Endothelial cell of hepatic sinusoid (primary cell): ENCODE measurements around the gene IFT52.
"Not testable (repeated sequence)": the region's sequence is repeated elsewhere in the genome, so short reads cannot be mapped to it uniquely, and the experiment has no call there.

Experiments
- in situ Hi-C: cut with HindIII; loops from 2 replicates; pipeline ENCODE4 v1.10.0; 2017; ENCODE audit warnings: low sequenced_read_pairs

The IFT52 gene

DNA sequence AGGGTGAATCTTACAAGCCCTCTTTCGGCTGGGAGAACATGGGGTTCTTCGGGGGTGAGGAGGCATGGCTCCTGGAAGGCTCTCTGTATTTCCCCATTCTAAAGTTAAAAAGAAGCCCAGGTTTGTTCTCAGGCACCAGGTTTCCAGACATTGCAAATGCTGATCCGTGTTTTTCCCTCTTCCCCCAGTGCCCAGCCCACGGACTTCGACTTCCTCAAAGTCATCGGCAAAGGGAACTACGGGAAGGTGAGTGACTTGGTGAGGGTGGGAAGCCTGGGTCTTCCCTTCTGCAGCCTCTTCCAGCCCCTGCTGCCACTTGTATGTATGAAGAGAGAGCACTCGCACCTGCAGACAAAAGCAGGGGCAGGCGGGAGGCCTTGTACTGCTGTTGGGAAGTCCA is 23.3 kb upstream of the IFT52 start:
- in situ Hi-C loops: no loop called here

DNA sequence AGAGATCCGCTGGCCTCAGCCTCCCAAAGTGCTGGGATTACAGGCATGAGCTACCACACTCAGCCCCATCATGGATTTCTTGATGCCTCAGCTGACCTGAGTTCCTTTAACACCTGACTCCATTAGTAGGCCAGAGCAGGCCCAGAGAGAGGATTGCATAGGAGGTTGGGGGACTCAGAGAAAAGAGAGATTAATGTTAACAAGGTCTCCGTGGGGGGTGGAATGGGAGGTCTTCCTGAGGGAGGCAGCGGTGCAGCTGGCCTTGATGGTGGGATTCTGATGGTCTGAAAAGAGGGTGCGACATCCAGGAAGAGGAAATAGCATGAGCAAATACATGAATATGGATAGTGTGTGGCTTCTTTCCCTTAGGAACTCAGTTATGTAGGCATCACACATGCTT is 22.0 kb upstream of the IFT52 start:
- in situ Hi-C loops: no loop called here

DNA sequence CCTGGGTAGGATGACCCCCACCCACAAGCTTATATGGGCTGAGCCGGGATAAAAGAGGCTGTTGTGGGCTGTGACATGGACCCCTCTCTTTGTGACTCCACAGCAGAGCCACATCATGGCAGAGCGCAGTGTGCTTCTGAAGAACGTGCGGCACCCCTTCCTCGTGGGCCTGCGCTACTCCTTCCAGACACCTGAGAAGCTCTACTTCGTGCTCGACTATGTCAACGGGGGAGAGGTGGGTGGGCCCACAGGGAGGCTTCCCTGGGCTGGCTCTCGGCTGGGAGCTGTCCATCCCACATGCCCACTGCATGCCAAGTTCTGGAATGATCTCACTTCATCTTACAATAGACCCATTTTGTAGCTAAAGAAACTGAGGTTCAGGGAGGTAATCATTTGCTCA is 21.5 kb upstream of the IFT52 start:
- in situ Hi-C loops: no loop called here

DNA sequence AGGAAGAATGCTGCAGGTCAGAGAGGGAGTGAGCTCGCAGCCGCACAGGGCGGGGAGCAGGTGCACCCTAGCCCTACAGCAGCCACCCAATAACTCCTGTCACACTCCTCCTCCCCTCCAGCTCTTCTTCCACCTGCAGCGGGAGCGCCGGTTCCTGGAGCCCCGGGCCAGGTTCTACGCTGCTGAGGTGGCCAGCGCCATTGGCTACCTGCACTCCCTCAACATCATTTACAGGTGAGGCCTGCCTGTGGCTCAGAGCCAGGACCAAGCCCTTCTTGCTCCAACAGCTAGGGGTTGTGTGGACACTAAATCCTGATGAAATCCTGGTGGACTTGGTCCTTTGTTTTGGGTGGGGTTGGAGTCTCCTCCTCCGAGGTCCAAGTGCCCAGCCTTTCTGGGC is 20.2 kb upstream of the IFT52 start:
- in situ Hi-C loops: no loop called here

DNA sequence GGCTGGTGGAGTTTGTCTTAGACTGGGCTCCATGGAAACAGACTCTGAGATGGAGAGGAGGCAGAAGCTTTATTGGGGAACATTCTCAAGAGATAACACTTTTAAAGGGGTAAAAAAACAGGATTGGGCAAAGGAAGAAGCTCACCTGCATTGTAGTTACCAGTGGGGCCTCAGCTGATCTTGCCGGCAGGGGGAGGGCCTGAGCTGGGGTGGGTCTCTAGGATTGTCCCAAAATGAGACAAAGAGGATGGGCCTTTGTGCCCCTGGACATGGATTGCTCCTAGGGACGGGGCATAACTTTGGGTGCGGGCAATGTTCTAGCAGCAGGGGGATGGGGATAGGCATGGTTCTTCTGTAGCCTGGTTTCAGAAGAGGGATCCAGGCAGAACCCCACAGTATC is 19.4 kb upstream of the IFT52 start:
- in situ Hi-C loops: no loop called here

DNA sequence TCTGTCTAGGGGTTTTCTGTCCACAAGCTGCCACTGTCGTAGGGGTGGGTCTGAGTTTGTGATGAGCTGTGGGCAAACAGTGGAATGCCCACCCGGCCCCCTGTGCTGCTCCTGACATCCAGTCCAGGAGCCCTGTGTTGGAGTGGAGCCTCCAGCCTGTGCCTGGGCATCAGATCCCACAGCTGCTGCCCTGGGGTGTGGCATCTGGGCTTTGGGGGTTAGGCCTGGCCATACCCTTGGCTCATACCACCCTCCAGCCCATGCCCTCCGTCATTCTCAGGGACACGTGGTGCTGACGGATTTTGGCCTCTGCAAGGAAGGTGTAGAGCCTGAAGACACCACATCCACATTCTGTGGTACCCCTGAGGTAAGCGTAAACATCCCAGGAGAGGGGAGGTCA is 19.0 kb upstream of the IFT52 start:
- in situ Hi-C loops: no loop called here

DNA sequence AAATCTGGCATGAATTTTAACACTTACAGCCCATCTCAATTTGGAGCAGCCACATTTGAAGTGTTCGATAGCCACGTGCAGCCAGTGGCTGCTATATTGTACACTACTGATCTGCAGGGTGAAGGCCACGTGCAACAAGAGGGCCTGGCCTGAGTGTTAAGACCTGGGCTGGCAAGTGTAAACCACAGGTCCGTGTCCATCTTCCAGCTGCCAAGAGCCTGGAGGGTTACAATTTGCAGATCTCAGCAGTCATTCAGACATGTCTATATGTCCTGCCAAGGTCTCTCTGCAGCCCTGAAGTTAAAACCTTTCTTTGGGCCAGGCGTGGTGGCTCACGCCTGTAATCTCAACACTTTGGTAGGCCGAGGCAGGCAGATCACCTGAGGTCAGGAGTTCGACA is 17.8 kb upstream of the IFT52 start:
- in situ Hi-C loops: no loop called here

DNA sequence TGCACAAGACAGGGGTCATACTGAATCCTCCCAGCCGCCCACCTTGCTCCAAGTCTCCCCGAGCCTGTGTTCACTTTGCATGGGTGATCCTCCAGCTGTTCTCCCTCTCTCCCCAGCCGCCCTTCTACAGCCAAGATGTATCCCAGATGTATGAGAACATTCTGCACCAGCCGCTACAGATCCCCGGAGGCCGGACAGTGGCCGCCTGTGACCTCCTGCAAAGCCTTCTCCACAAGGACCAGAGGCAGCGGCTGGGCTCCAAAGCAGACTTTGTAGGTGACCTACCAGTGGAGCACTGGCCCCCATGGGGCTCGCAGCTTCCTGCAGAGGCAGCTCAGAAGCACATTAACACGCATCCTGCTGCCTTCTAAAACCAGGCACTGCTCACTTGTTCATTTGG is 14.6 kb upstream of the IFT52 start:
- in situ Hi-C loops: no loop called here

DNA sequence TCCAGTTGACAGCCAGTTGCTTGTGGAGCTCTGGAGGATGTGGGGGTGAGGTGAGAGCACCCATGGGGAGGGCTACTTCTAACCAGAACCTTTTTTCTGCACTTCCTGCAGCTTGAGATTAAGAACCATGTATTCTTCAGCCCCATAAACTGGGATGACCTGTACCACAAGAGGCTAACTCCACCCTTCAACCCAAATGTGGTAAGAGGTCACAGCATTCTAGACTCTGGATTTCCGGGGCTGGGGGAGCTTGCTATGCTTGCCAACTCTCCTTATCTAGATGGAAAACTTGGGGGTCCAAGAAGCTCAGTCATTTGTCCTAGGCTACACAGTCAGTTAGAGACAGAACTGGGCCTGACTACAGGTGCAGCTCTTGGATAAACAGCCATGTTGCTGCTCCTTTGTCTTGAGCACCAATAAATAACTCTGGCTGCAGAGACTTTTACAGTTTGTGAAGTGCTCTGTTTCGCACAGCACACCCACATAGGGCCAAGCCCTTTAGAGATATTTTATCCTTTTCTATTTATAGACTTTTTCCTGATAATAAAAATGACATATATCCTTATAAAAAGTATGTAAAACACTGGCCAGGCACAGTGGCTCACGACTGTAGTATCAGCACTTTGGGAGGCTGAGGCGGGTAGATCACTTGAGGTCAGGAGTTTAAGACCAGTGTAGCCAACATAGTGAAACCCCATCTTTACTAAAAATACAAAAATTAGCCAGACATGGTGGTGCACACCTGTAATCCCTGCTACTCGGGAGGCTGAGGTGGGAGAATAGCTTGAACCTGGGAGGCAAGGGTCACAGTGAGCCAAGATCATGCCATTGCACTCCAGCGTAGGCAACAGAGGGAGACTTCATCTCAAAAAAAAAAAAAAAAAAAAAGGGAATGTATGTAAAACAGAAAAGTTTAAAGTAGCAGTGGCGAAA is 10.6 kb upstream of the IFT52 start:
- in situ Hi-C loops: no loop called here

DNA sequence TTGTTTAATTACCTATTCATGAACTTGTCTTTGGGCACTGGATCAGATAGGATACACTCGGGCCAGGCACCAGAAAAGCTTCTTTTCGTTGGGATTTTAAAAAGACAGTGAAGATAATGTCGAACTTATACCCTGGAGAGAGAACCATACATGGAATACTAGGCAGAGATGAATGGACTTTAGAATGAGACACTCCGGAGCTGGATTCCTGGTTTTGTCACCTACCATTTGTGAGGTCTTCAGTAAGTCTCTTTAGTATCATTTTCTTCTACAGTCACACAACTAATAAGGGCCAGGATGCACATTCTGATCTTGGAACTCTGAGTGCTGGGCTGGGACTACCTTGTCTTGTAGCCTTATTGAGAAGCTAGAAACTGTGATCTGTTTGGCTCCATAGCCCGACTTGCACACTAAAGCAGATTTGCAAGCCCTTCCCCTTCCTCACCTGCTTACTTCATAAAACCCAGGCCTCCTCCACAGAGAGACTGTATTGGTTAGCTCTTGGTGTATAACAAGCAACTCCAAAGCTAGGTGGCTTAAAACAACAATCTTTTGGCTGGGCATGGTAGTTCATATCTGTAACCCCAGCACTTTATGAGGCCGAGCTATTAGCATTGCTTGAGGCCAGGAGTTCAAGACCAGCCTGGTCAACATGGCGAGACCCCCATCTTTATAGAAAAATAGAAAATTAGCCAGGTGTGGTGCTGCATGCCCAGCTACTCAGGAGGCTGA is 7.4 kb upstream of the IFT52 start:
- in situ Hi-C loops: no loop called here

DNA sequence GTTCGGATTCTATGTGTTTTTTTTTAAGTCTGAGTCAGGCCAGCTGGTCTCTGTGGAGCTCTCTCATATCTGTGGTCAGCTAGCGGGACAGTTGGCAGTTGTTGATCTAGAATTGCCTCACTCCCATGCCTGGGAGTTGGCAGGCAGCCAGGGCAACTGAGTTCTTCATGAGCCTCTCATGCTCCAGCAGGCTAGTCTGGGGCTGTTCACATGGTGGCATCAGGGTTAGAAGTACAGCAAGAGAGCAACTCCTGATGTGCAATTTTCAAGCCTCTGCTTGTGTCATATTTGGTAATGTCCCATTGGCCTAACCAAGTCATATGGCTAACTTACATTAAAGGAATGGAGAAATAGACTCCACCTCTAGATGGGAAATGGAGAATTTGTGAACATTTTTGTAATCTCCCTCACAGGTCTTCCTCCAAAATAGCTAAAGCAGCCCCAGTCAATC is 6.7 kb upstream of the IFT52 start:
- in situ Hi-C loops: no loop called here

DNA sequence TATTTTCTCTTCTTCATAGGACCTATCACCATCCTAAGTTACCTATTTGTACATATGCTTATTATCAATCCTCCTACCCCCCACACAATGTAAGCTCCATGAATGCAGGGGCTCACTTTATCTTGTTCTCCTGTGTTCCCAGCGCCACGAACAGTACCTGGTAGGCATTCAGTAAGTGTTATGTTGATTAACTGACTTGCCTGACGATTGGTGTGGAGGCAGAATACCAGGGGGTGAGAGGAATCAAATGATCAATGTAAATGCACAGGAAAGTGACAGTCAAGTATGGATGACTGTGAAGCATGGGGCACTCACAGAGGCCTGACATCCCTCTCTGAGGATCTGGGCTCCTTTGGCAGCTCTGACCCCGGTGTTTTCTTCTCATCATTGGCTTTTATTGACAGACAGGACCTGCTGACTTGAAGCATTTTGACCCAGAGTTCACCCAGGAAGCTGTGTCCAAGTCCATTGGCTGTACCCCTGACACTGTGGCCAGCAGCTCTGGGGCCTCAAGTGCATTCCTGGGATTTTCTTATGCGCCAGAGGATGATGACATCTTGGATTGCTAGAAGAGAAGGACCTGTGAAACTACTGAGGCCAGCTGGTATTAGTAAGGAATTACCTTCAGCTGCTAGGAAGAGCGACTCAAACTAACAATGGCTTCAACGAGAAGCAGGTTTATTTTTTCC is 6.1 kb upstream of the IFT52 start:
- in situ Hi-C loops: no loop called here

DNA sequence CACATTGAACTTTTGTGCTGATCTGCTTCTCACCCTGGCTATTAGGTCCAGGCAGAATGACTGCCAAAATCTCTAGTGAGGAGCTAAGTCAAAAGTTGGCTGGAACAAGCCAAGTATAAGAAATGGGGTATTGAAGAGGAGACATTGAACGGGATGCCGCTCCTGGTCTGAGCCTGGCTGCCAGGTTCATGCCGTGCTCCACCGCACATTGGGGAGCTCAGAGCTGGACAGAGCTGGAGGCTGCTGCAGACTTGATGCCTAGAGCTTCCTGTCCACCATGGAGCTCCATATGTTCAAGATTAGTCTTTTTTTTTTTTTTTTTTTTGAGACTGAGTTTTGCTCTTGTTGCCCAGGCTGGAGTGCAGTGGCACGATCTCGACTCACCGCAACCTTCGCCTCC is 4.1 kb upstream of the IFT52 start:
- in situ Hi-C loops: no loop called here

DNA sequence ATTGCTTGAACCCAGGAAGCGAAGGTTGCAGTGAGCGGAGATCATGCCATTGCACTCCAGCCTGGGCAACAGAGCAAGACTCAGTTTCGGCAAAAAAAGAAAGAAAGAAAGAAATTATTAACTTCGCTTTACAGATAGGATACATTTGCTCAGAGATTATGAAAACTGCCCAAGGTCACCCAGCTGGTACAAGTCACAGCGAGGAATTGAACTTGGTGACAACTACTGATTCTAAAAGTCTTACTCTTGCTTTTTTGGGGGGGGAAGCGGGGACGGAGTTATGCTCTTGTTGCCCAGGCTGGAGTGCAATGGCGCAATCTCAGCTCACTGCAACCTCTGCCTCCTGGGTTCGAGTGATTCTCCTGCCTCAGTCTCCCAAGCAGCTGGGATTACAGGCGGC is 2.2 kb upstream of the IFT52 start:
- in situ Hi-C loops: not testable (repeated sequence)

DNA sequence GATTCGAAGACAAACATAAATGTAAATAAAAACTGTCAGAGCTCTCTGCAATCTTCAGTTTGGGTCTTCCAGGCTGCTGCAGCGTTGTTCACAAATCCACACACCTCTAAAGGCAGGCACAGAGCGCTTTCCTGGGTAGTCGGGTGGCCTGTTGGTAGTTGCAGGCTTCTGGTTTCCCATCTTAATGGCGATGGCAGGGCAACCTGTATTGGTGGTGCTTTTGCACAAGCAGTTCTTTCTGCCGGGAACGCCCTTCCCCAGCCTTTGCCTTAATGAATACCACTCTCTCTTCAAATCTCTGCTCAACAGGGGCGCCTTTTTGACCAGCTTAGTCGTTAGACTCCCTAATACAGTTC is 723 bp upstream of the IFT52 start:
- in situ Hi-C loops: no loop called here

DNA sequence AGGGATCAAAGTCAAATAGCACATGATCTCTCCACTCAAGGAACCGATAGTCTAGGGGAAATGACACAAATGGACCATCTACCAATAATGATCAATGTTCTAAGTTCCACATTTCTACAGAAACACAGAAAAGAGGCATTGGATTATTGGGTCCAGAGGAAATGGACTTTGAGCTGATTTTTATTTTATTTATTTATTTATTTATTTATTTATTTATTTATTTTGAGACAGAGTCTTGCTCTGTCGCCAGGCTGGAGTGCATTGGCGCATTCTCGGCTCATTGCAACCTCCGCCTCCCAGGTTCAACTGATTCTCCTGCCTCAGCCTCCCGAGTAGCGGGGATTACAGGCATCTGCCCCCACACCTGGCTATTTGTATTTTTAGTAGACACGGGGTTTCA is 11.2 kb downstream of the IFT52 start:
- in situ Hi-C loops: not testable (repeated sequence)

DNA sequence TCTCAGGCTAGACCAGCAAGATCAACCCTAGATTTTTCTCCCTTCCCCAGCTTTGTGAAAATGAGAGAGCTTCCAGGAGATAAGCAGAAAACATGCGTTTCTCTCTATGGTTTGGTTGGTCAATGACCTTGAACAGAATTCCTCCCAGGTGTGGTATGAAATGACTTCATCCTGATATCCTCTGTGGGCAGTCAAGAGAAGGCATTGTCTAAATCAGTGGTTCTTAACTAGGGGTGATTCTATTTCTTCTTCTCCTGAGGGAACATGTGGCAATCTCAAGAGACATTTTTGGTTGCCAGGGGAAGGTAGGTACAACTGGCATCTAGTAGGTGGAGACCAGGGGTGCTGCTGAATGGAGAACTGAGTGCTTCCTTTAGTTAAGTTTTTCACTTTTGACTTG is 12.4 kb downstream of the IFT52 start:
- in situ Hi-C loops: no loop called here

DNA sequence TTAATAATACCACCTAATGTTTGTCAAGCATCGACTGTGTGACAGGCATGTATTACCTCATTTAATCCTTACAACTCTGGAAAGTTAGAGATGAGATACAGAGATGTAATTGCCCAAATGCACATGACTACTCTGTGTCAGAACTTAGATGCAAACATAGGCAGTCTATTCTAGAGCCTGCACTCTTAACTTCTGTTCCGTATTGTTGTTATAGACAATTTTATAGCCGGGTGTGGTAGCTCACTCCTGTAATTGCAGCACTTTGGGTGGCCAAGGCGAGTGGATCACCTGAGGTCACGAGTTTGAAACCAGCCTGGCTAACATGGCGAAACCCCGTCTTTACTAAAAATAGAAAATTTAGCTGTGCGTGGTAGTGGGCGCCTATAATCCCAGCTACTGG is 15.0 kb downstream of the IFT52 start:
- in situ Hi-C loops: no loop called here

DNA sequence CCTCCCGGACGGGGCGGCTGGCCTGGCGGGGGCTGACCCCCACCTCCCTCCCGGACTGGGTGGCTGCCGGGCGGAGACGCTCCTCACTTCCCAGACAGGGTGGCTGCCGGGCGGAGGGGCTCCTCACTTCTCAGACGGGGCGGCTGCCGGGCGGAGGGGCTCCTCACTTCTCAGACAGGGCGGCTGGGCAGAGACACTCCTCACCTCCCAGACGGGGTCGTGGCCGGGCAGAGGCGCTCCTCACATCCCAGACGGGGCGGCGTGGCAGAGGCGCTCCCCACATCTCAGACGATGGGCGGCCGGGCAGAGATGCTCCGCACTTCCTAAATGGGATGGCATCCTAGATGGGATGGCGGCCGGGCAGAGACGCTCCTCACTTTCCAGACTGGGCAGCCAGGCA is 16.5 kb downstream of the IFT52 start:
- in situ Hi-C loops: not testable (repeated sequence)

DNA sequence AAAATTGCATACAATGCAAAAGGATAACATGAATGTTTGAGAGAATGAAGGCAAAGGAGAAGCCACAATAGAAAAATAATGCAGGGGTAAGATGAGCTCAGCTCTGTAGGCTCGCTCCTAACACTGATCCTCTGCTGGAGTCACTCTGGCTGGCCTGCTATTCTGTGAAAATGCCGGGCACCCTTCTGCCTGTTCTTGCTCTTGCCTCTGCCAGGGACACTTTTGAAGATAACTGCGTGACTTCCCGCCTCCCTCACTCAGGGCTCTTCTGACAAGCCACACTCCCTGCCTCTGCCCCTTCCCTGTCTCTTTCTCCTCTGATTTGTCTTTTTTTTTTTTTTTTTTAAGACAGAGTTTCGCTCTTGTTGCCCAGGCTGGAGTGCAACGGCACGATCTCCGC is 40.9 kb downstream of the IFT52 start:
- in situ Hi-C loops: no loop called here

DNA sequence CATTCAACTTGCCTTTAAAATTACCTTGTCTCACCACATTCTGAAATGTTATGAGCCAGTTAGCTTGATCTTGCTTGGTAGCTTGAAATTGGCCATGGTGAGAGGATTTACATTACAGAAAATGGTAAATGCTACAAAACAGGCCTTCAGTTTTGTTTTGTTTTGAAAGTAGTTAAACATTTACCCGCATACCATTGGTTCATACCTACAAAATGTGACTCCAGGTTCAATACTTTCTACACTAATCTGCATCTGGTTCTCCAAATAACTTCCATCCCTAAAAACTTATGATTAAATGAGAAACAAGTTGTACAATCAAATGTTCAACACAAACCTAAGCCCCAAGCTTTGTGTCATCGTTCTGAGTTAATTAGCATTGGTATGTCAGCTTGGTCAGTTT is 45.7 kb downstream of the IFT52 start:
- in situ Hi-C loops: no loop called here

DNA sequence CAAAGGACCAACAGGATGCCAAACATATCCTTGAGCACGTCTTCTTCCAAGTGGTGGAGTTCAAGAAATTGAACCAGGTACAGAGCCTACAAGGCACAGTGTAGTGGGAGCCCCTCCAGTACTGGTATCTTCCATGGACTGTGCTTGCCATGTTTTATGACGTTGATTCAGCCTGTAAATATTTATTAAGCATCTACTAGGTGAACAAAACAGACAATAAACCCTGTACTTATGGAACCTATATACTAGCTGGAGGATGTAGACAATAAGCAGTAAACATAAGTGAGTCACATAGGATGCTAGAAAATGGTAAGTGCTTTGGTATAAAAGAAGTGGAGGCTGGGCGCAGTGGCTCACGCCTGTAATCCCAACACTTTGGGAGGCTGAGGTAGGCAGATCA is 51.8 kb downstream of the IFT52 start:
- in situ Hi-C loops: no loop called here
